SU-DHL-6 (cell line): ENCODE data around the gene ATG3.

Experiments
- CTCF ChIP-seq: fragments of 200-600 bp; sonication (generic); IDR thresholded peaks from one replicate; pipeline ENCODE4 v1.5.1; 2017; ENCODE audit warnings: antibody characterized with exemption, mild to moderate bottlenecking, low read length, moderate library complexity; ENCODE audit not compliant: insufficient read depth, poor library complexity, severe bottlenecking
- EZH2phosphoT487 ChIP-seq: fragments of 200-600 bp; sonication (generic), shearing (Covaris generic); conservative IDR thresholded peaks from 2 replicates; pipeline ENCODE4 v1.6.1; 2018; ENCODE audit warnings: mild to moderate bottlenecking, antibody characterized with exemption, low read length, moderate library complexity, mixed read lengths

DNA sequence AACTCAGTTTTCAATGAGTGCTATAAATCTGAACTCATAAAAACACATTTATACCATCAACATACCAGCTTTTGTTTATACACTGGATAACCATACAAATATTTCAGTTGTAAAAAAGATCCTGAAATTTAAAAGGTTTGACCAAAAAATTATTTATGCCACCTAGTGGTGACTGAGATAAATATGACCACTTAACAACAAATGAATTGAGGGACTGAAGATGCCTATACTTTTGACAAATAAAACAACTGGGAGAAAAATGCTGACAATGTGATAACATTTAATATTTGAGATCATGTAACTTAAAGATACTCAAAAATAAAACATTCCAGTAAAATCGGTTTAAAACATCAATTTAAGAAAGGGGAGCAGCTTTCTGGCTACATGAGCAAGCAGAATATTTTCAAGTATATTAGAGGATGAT lies 30.4 kb downstream of the ATG3 start:
- peak; percentile 66 for TF ChIP-seq CTCF
- no peak for TF ChIP-seq EZH2phosphoT487
